Neural cell (in vitro differentiated cells): ENCODE measurements around the gene SYVN1. TPM values are rescaled to one million over a fixed set of nuclear protein-coding genes. Genes with fewer than 3 reads are reported as not detected.
"Not testable (repeated sequence)": the region's sequence is repeated elsewhere in the genome, so short reads cannot be mapped to it uniquely, and the experiment has no call there.

Experiments
- H2AFZ ChIP-seq: fragments of 200-600, 300-800 bp; sonication (generic), shearing (Covaris generic); 2 replicates; pipeline ENCODE4 v1.6.0; 2014; ENCODE audit warnings: low read depth, mild to moderate bottlenecking, antibody characterized with exemption, low read length, moderate library complexity
- H3F3A ChIP-seq: fragments of 200-600 bp; shearing (Covaris generic); 2 replicates; pipeline ENCODE4 v1.6.1; 2016; ENCODE audit warnings: mild to moderate bottlenecking, moderate library complexity, mixed read lengths, antibody characterized with exemption, low read length; ENCODE audit not compliant: insufficient read depth, poor library complexity, severe bottlenecking
- H3K27ac ChIP-seq: fragments of 200-600, 300-800 bp; sonication (generic), shearing (Covaris generic); 2 replicates; pipeline ENCODE4 v1.5.1; 2014; ENCODE audit warnings: mild to moderate bottlenecking, low read length, moderate library complexity
- H3K27me3 ChIP-seq: fragments of 300-800, 200-600 bp; sonication (generic), shearing (Covaris generic); 2 replicates; pipeline ENCODE4 v1.6.0; 2014; ENCODE audit warnings: mild to moderate bottlenecking, low read depth, low read length, moderate library complexity; ENCODE audit not compliant: insufficient read depth
- H3K36me3 ChIP-seq: fragments of 300-800, 200-600 bp; sonication (generic), shearing (Covaris generic); 2 replicates; pipeline ENCODE4 v1.5.1; 2014; ENCODE audit warnings: mild to moderate bottlenecking, antibody characterized with exemption, low read length, moderate library complexity; ENCODE audit not compliant: insufficient read depth
- H3K4me2 ChIP-seq: fragments of 300-800, 200-600 bp; sonication (generic), shearing (Covaris generic); 2 replicates; pipeline ENCODE4 v1.6.0; 2014; ENCODE audit warnings: mild to moderate bottlenecking, low read length
- H3K4me3 ChIP-seq: fragments of 300-800, 200-600 bp; sonication (generic), shearing (Covaris generic); 2 replicates; pipeline ENCODE4 v1.5.1; 2014; ENCODE audit warnings: mild to moderate bottlenecking, low read length, moderate library complexity
- H3K79me2 ChIP-seq: fragments of 200-600 bp; shearing (Covaris generic); replicated peaks from 2 replicates; pipeline ENCODE4 v1.6.0; 2014; ENCODE audit warnings: mild to moderate bottlenecking, low read length, moderate library complexity; ENCODE audit not compliant: insufficient read depth
- H3K9ac ChIP-seq: fragments of 300-800, 200-600 bp; sonication (generic), shearing (Covaris generic); 2 replicates; pipeline ENCODE4 v1.6.1; 2016; ENCODE audit warnings: mild to moderate bottlenecking, low read length, mixed read lengths
- H3K9me2 ChIP-seq: fragments of 200-600 bp; shearing (Covaris generic); 2 replicates; pipeline ENCODE4 v1.6.1; 2016; ENCODE audit warnings: mild to moderate bottlenecking, low read length, mixed read lengths; ENCODE audit not compliant: insufficient read depth
- H3K9me3 ChIP-seq: fragments of 200-600, 300-800 bp; sonication (generic), shearing (Covaris generic); 2 replicates; pipeline ENCODE4 v1.6.1; 2016; ENCODE audit warnings: mild to moderate bottlenecking, mixed run types, low read length, moderate library complexity, mixed read lengths
- H4K20me1 ChIP-seq: fragments of 200-600 bp; shearing (Covaris generic); 2 replicates; pipeline ENCODE4 v1.6.1; 2016; ENCODE audit warnings: mild to moderate bottlenecking, mixed run types; ENCODE audit not compliant: insufficient read depth
- CTCF ChIP-seq: fragments of 450-650 bp; IDR thresholded peaks from 2 replicates; pipeline ENCODE4 v1.5.1; 2014; ENCODE audit warnings: antibody characterized with exemption, mild to moderate bottlenecking, moderate library complexity; ENCODE audit not compliant: poor library complexity, severe bottlenecking
- EZH2 ChIP-seq: fragments of 200-600, 300-800 bp; shearing (Covaris generic), sonication (generic); IDR thresholded peaks from 2 replicates; pipeline ENCODE4 v1.6.1; 2014; ENCODE audit warnings: antibody characterized with exemption, low read length, borderline replicate concordance, mild to moderate bottlenecking; ENCODE audit not compliant: insufficient read depth, poor library complexity, severe bottlenecking
- MXI1 ChIP-seq: fragments of 450-650 bp; conservative IDR thresholded peaks from 2 replicates; pipeline ENCODE4 v1.6.1; 2014; ENCODE audit warnings: antibody characterized with exemption, mild to moderate bottlenecking; ENCODE audit not compliant: poor library complexity, severe bottlenecking
- SMC3 ChIP-seq: fragments of 450-650 bp; conservative IDR thresholded peaks from 2 replicates; pipeline ENCODE4 v1.6.1; 2014; ENCODE audit warnings: antibody characterized with exemption, mild to moderate bottlenecking, moderate library complexity; ENCODE audit not compliant: poor library complexity
- polyA plus RNA-seq: library from polyadenylated mRNA; depleted of rRNA; stranded (reverse); fragments of >200 nt; gene quantifications from 2 replicates; pipeline ENCODE4 v1.2.3, GENCODE V29; 2014

Gene SYVN1
- polyA plus RNA-seq, 1 donor from 2014 or later, result 12.8 TPM

- H3K4me3 ChIP-seq, result no peak overlapping the region
- no peak overlapping the region for H3K9ac ChIP-seq
- H3K27ac ChIP-seq, result no peak overlapping the region
- H3F3A ChIP-seq, result no peaks in the 10 kb centered on the region
- no peak overlapping the region for H2AFZ ChIP-seq
- no peaks in the 10 kb centered on the region for H4K20me1 ChIP-seq
- no peaks in the 10 kb centered on the region for H3K9me3 ChIP-seq
- no peak overlapping the region for H3K4me2 ChIP-seq
- H3K36me3 ChIP-seq, result peaks cover 10% of the 10 kb centered on the region
- no peaks in the 10 kb centered on the region for H3K27me3 ChIP-seq
- TF ChIP-seq CTCF (no peak), SMC3 (no peak), MXI1 (no peak)
- peaks cover 35% of the 10 kb centered on the region for H3K79me2 ChIP-seq
- H3K9me2 ChIP-seq, result no peaks in the 10 kb centered on the region
Observed at GRCh38 chr11:65119670-65119995, 14.7 kb downstream of the SYVN1 start.

- H3K36me3 ChIP-seq, result peaks cover 10% of the 10 kb centered on the region
- H3K9ac ChIP-seq, H3K27ac ChIP-seq, H3K4me2 ChIP-seq, H2AFZ ChIP-seq, H3K27me3 ChIP-seq, H3K4me3 ChIP-seq, H3F3A ChIP-seq, H4K20me1 ChIP-seq, H3K9me2 ChIP-seq, H3K9me3 ChIP-seq: not testable (repeated sequence)
- peaks cover 34% of the 10 kb centered on the region for H3K79me2 ChIP-seq
Observed at GRCh38 chr11:65118891-65119669, 15.2 kb downstream of the SYVN1 start.

GRCh38 chr11:65118097-65118837 is 16.1 kb downstream of the SYVN1 start:
- TF ChIP-seq SMC3, result peak; percentile 3
- no peak for TF ChIP-seq EZH2
- H2AFZ ChIP-seq, result no peak overlapping the region
- peaks cover 35% of the 10 kb centered on the region for H3K79me2 ChIP-seq
- no peak overlapping the region for H3K4me2 ChIP-seq
- no peaks in the 10 kb centered on the region for H3K27me3 ChIP-seq
- H3K27ac ChIP-seq, result peak overlapping the region; percentile 71
- H3F3A ChIP-seq, result no peaks in the 10 kb centered on the region
- peaks cover 10% of the 10 kb centered on the region for H3K36me3 ChIP-seq
- no peaks in the 10 kb centered on the region for H3K9me3 ChIP-seq
- H3K4me3 ChIP-seq, result peak overlapping the region; percentile 97
- H4K20me1 ChIP-seq, result no peaks in the 10 kb centered on the region
- H3K9me2 ChIP-seq, result no peaks in the 10 kb centered on the region
- H3K9ac ChIP-seq, result peak overlapping the region; percentile 55
